Adrenal gland (tissue), 12 donors: Measurements from ENCODE around the gene WDR45B. TPM values are rescaled to one million over a fixed set of nuclear protein-coding genes. Genes with fewer than 3 reads are reported as not detected.

Experiments used
- DNase-seq, 7 donors: peaks; one replicate each; pipeline ENCODE4 v3.0.0-alpha.2; 2019 to 2020
- H3K27ac ChIP-seq, 5 donors: fragments of 200-600 bp; sonication (generic) in 4 of 5; 1 replicate in 3 of 5; 2 replicates in 2 of 5; pipeline versions ENCODE4 v1.5.1 to v1.8.0; 2016 to 2020; ENCODE audit warnings: mild to moderate bottlenecking in 1 of 5
- H3K27me3 ChIP-seq: fragments of 200-600 bp; 2 replicates; pipeline ENCODE4 v1.8.0; 2021
- H3K36me3 ChIP-seq, 2 donors: fragments of 200-600 bp; replicated peaks in 1 of 2; 1 replicate in 1 of 2; 2 replicates in 1 of 2; pipeline versions ENCODE4 v1.5.1 to v1.8.0; 2018 to 2022
- H3K4me1 ChIP-seq, 2 donors: fragments of 200-600 bp; replicated peaks in 1 of 2; 1 replicate in 1 of 2; 2 replicates in 1 of 2; pipeline versions ENCODE4 v1.5.1 to v1.8.0; 2018 to 2021
- H3K4me3 ChIP-seq, 4 donors: fragments of 200-600 bp; sonication (generic) in 3 of 4; one replicate each; pipeline ENCODE4 v1.5.1; 2016 to 2018
- H3K9me3 ChIP-seq, 3 donors: fragments of 200-600 bp; sonication (generic) in 1 of 3; replicated peaks in 1 of 3; 1 replicate in 2 of 3; 2 replicates in 1 of 3; pipeline versions ENCODE4 v1.5.1 to v1.8.0; 2016 to 2021
- POLR2A ChIP-seq, 2 donors: fragments of 450-650 bp; IDR thresholded peaks; one replicate each; pipeline ENCODE4 v1.6.1; 2017; ENCODE audit warnings: antibody characterized with exemption in 2 of 2, mild to moderate bottlenecking in 2 of 2, moderate library complexity in 1 of 2
- WGBS, 4 donors: extraction: QIAGEN DNeasy Blood & Tissue Kit in 2 of 4; methylation state at CpG; one replicate each; pipeline versions ENCODE4 v1.1.5 to v1.1.7; 2013 to 2017; 5-methylcytosine and 5-hydroxymethylcytosine counted together
- intact Hi-C, 2 donors: fragments of 100-400 bp; cut with DNase I; formaldehyde crosslinking; loops; one replicate each; pipeline versions ENCODE4 v1.14.1 to v1.15.0; 2022 to 2023
- polyA plus RNA-seq, 3 donors: library from polyadenylated mRNA; stranded (reverse); fragments of 200-250 nt in 2 of 3; fragments of 350-450 nt in 1 of 3; fragmentation: Illumina TruSeq in 1 of 3; extraction: RNeasy Lipid Tissue Mini Kit (QIAGEN cat#74804) in 1 of 3; gene quantifications; one replicate each; pipeline ENCODE4 v1.2.3, GENCODE V29; 2013 to 2014
- total RNA-seq, 9 donors: library from RNA; depleted of rRNA in 4 of 9; stranded (reverse); fragments of >200 nt in 4 of 9; fragments of 120-200 nt in 1 of 9; fragmentation: NEBNext Ultra II Directional in 1 of 9; extraction: Animal tissue kit (Norgen Biotek cat#: 25700) in 1 of 9; gene quantifications; one replicate each; pipeline versions ENCODE4 v1.1.0 to v1.2.4, GENCODE V29; 2013 to 2023
- TF ChIP-seq, protein P1 (sequence below), 6 experiments: fragments of 450-650 bp in 4 of 6; fragments of 200-600 bp in 2 of 6; sonication (generic) in 1 of 6; IDR thresholded peaks; 1 replicate in 5 of 6; 2 replicates in 1 of 6; pipeline versions ENCODE4 v1.5.1 to v1.8.0; 2016 to 2021; ENCODE audit warnings: antibody characterized with exemption in 6 of 6, mild to moderate bottlenecking in 2 of 6, moderate library complexity in 1 of 6
- donor health status: healthy with polysubstance abuse.
- donor health status: Bipolar disorder and iron deficiency.
- donor health status: DM: yes; HTN: yes; CAD: no.
- donor health status: DM: no; HTN: no; CAD: no.
- donor health status: DM: no; HTN: no; CAD: no.
- donor health status: DM: yes; HTN: yes; CAD: no.

WDR45B gene
- total and polyA plus RNA-seq, 12 donors, result 48.6 to 104 (median 73.3) TPM

DNA sequence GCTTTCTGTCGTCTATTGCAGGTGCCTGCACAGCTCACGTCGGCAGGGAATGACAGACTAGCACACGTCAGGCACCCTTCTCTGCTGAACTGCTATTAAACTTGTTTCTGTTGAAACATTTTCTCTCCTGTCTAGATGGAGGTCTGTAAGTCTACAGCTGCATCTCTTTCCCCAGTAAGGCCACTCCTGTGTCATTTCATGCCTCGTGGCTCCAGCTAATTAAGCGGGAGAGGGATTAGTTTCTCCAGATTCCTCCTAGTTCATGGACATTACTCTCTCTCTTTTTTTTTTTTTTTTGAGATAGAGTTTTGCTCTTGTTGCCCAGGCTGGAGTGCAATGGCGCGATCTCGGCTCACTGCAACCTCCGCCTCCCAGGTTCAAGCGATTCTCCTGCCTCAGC lies 74.2 kb downstream of the WDR45B start:
- 84 to 94% (median 88%) methylated on average over 11 of the region's 11 CpGs for WGBS, 4 donors
- H3K36me3 ChIP-seq, result peaks cover 0 to 72% of the 10 kb centered on the region in 2 donors

DNA sequence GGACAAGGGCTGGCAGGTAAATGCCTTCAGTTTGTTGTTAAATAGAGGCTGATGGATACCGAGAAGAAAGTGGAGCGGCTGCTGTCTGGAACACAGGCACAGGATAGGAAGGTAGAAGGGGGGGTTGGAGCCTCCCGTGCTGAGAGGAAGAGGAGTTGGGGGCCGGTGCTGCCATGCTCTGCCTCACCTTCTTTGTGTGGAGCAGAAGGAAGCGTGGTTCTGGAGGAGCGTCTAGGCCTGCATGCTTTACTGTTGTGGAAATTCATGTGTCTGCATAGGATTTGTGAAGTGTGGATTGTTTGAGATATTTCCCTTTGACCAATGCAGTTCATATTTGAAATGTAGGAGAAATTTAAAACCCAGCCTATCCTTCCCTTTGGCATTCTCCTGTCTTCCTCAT lies 76.4 kb downstream of the WDR45B start:
- no peak for DNase-seq
- H3K27ac ChIP-seq, result no peak overlapping the region
- WGBS, 4 donors, result 85 to 96% (median 93%) methylated on average over 6 of the region's 6 CpGs
- TF ChIP-seq, protein P1, sequence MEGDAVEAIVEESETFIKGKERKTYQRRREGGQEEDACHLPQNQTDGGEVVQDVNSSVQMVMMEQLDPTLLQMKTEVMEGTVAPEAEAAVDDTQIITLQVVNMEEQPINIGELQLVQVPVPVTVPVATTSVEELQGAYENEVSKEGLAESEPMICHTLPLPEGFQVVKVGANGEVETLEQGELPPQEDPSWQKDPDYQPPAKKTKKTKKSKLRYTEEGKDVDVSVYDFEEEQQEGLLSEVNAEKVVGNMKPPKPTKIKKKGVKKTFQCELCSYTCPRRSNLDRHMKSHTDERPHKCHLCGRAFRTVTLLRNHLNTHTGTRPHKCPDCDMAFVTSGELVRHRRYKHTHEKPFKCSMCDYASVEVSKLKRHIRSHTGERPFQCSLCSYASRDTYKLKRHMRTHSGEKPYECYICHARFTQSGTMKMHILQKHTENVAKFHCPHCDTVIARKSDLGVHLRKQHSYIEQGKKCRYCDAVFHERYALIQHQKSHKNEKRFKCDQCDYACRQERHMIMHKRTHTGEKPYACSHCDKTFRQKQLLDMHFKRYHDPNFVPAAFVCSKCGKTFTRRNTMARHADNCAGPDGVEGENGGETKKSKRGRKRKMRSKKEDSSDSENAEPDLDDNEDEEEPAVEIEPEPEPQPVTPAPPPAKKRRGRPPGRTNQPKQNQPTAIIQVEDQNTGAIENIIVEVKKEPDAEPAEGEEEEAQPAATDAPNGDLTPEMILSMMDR (IDR thresholded peaks at IDR 0.05), result no peak
- TF ChIP-seq POLR2A (IDR thresholded peaks at IDR 0.05), result no peak
- intact Hi-C loops, result no loop called here
- peaks cover 0 to 78% of the 10 kb centered on the region in 2 donors for H3K36me3 ChIP-seq
- H3K4me3 ChIP-seq, result no peak overlapping the region
- H3K9me3 ChIP-seq, result no peaks in the 10 kb centered on the region
- no peaks in the 10 kb centered on the region for H3K27me3 ChIP-seq
- H3K4me1 ChIP-seq, result peaks cover 0 to 4% of the 10 kb centered on the region in 2 donors

More for the DNA sequence above, 74.2 kb downstream of the WDR45B start:
- H3K9me3 ChIP-seq, result no peaks in the 10 kb centered on the region
- intact Hi-C loops, result no loop called here
- DNase-seq, result no peak
- no peak overlapping the region for H3K4me3 ChIP-seq
- no peaks in the 10 kb centered on the region for H3K27me3 ChIP-seq
- H3K27ac ChIP-seq, result no peak overlapping the region
- TF ChIP-seq, protein P1 (IDR thresholded peaks at IDR 0.05), result no peak
- no peak for TF ChIP-seq POLR2A (IDR thresholded peaks at IDR 0.05)
- peaks cover 9 to 16% of the 10 kb centered on the region in 2 donors for H3K4me1 ChIP-seq

DNA sequence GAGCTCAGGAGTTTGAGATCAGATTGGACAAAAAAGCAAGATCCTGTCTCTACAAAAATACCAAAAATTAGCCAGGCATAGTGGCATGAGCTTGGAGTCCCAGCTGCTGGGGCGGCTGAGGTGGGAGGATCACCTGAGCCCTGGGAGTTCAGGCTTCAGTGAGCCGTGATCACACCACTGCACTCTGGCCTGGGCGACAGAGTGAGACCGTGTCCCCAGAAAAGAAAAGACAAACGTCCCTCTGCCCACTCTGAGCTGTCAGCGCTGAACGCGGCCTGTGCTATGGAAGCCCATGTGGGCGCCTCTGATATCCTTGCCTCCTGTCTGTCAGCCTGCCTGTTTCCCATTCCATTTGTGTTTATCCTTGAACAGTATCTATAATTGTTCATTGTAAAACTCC lies 78.0 kb downstream of the WDR45B start:
- H3K4me1 ChIP-seq, result peaks cover 0 to 10% of the 10 kb centered on the region in 2 donors
- WGBS, 4 donors, result 85 to 90% (median 86%) methylated on average over 8 to 9 of the region's 9 CpGs

DNA sequence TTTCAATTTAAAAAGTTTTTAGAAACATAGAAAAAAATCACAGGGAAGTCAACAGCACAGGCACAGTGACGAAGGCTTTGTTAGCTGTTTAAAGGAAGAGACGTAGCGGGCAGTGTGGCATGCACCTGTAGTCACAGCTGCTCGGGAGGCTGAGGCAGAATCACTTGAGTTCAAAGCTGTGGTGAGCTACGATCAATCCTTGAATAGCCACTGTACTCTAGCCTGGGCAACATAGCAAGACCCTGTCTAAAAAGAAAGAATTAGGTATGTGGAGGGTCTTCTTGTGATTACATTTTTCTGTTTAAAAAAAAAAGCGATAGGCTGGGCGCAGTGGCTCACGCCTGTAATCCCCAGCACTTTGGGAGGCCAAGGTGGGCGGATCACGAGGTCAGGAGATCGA lies 78.6 kb downstream of the WDR45B start:
- H3K9me3 ChIP-seq, result no peaks in the 10 kb centered on the region
- H3K4me1 ChIP-seq, result peaks cover 0 to 10% of the 10 kb centered on the region in 2 donors
- intact Hi-C loops, result no loop called here
- 89 to 96% (median 93%) methylated on average over 11 of the region's 11 CpGs for WGBS, 4 donors
- no peak for DNase-seq
- TF ChIP-seq POLR2A (IDR thresholded peaks at IDR 0.05), result no peak
- TF ChIP-seq, protein P1 (IDR thresholded peaks at IDR 0.05), result no peak
- H3K27me3 ChIP-seq, result no peaks in the 10 kb centered on the region
- H3K36me3 ChIP-seq, result peaks cover 0 to 60% of the 10 kb centered on the region in 2 donors
- H3K4me3 ChIP-seq, result no peak overlapping the region
- no peak overlapping the region for H3K27ac ChIP-seq

More for the DNA sequence above, 78.0 kb downstream of the WDR45B start:
- Histone ChIP-seq H3K9me3 (no peaks in the 10 kb centered on the region), H3K27ac (no peak overlapping the region), H3K4me3 (no peak overlapping the region), H3K36me3 (peaks cover 0 to 67% of the 10 kb centered on the region in 2 donors), H3K27me3 (no peaks in the 10 kb centered on the region)
- no peak for TF ChIP-seq POLR2A (IDR thresholded peaks at IDR 0.05)
- TF ChIP-seq, protein P1 (IDR thresholded peaks at IDR 0.05), result no peak
- intact Hi-C loops, result no loop called here
- DNase-seq, result no peak
